Vagina (tissue), 2 donors: Measurements from ENCODE around the gene BPI. TPM values are rescaled to one million over a fixed set of nuclear protein-coding genes. Genes with fewer than 3 reads are reported as not detected.

Experiments used
- DNase-seq, 2 donors: peaks; one replicate each; pipeline ENCODE4 v3.0.0-alpha.2; 2017; ENCODE audit errors: extremely low spot score in 2 of 2
- H3K27ac ChIP-seq: fragments of 200-600 bp; sonication (generic); one replicate; pipeline ENCODE4 v1.5.1; 2019
- H3K27me3 ChIP-seq: fragments of 200-600 bp; sonication (generic); one replicate; pipeline ENCODE4 v1.5.1; 2019
- H3K36me3 ChIP-seq, 2 donors: fragments of 200-600 bp; sonication (generic); one replicate each; pipeline ENCODE4 v1.5.1; 2017 to 2019
- H3K4me1 ChIP-seq: fragments of 200-600 bp; sonication (generic); one replicate; pipeline ENCODE4 v1.5.1; 2019
- H3K4me3 ChIP-seq, 2 donors: fragments of 200-600 bp; sonication (generic); 1 replicate in 1 of 2; 2 replicates in 1 of 2; pipeline ENCODE4 v1.5.1; 2016 to 2019
- H3K9me3 ChIP-seq: fragments of 200-600 bp; sonication (generic); one replicate; pipeline ENCODE4 v1.5.1; 2019
- POLR2A ChIP-seq, 2 donors: fragments of 450-650 bp; IDR thresholded peaks; one replicate each; pipeline ENCODE4 v1.6.1; 2017; ENCODE audit warnings: antibody characterized with exemption in 2 of 2, mild to moderate bottlenecking in 2 of 2, moderate library complexity in 2 of 2
- POLR2AphosphoS5 ChIP-seq, 2 donors: sonication (generic); formaldehyde crosslinking; IDR thresholded peaks; one replicate each; pipeline ENCODE4 v1.9.0; 2017; ENCODE audit warnings: antibody characterized with exemption in 2 of 2, mild to moderate bottlenecking in 2 of 2, low read depth in 1 of 2; ENCODE audit not compliant: insufficient read depth in 1 of 2
- intact Hi-C: fragments of 100-400 bp; cut with DNase I; formaldehyde crosslinking; loops from one replicate; pipeline ENCODE4 v1.15.1; 2023
- total RNA-seq: library from RNA; depleted of rRNA; stranded (reverse); fragments of >200 nt; gene quantifications from one replicate; pipeline ENCODE4 v1.2.3, GENCODE V29; 2016
- TF ChIP-seq, protein P1 (sequence below), 3 experiments: fragments of 450-650 bp in 2 of 3; fragments of 200-600 bp in 1 of 3; sonication (generic) in 1 of 3; IDR thresholded peaks; one replicate each; pipeline ENCODE4 v1.5.1; 2017 to 2019; ENCODE audit warnings: antibody characterized with exemption in 3 of 3, mild to moderate bottlenecking in 2 of 3, moderate library complexity in 2 of 3

BPI gene
- total RNA-seq, 1 donor from 2014 or later = not detected

DNA sequence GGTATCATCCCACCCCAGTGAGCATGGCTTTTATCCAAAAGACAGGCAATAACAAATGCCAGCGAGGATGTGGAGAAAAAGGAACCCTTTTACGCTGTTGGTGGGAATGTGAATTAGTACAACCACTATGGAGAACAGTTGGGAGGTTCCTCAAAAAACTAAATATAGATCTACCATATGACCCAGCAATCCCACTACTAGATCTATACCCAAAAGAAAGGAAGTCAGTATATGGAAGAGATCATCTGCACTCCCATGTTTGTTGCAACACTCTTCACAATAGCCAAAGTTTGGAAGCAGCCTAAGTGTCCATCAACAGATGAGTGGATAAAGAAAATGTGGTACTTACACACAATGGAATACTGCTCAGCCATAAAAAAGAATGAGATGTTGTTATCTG, 37.5 kb upstream of the BPI start:
- peaks cover 7% of the 10 kb centered on the region for H3K4me1 ChIP-seq
- H3K4me3 ChIP-seq = no peak overlapping the region
- no peaks in the 10 kb centered on the region for H3K36me3 ChIP-seq
- H3K9me3 ChIP-seq = no peaks in the 10 kb centered on the region
- no peaks in the 10 kb centered on the region for H3K27me3 ChIP-seq
- intact Hi-C loops = no loop called here
- H3K27ac ChIP-seq = no peak overlapping the region
- TF ChIP-seq, protein P1, sequence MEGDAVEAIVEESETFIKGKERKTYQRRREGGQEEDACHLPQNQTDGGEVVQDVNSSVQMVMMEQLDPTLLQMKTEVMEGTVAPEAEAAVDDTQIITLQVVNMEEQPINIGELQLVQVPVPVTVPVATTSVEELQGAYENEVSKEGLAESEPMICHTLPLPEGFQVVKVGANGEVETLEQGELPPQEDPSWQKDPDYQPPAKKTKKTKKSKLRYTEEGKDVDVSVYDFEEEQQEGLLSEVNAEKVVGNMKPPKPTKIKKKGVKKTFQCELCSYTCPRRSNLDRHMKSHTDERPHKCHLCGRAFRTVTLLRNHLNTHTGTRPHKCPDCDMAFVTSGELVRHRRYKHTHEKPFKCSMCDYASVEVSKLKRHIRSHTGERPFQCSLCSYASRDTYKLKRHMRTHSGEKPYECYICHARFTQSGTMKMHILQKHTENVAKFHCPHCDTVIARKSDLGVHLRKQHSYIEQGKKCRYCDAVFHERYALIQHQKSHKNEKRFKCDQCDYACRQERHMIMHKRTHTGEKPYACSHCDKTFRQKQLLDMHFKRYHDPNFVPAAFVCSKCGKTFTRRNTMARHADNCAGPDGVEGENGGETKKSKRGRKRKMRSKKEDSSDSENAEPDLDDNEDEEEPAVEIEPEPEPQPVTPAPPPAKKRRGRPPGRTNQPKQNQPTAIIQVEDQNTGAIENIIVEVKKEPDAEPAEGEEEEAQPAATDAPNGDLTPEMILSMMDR (IDR thresholded peaks at IDR 0.05) = no peak
- TF ChIP-seq POLR2AphosphoS5 (IDR thresholded peaks at IDR 0.05; ENCODE audit: insufficient read depth in 1 of 2, low read depth in 1 of 2) (no peak), POLR2A (IDR thresholded peaks at IDR 0.05) (no peak)
- DNase-seq = no peak

DNA sequence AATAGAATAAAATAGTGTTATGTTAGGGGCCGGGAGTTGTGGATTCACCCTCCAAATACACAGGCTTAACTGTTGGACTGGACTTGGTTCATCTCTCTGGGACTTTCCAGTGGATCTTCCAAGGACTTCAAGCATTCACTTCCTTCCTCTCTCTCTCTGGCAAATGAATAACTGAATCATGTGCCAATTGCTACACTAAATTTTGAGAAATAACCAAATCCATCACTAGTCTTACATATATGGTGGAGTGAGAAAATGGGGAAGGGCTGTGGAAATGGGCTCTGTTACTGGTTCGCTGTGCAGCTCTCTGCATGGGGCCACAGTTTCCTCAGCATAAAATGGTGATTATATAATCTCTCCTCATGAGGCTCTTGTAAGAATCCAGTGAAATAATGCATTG, 36.7 kb upstream of the BPI start:
- H3K36me3 ChIP-seq = no peaks in the 10 kb centered on the region
- no peak for DNase-seq
- no peaks in the 10 kb centered on the region for H3K27me3 ChIP-seq
- intact Hi-C loops = no loop called here
- no peaks in the 10 kb centered on the region for H3K9me3 ChIP-seq
- peaks cover 14% of the 10 kb centered on the region for H3K4me1 ChIP-seq
- H3K27ac ChIP-seq = no peak overlapping the region
- H3K4me3 ChIP-seq = no peak overlapping the region
- TF ChIP-seq POLR2A (IDR thresholded peaks at IDR 0.05) (no peak), POLR2AphosphoS5 (IDR thresholded peaks at IDR 0.05; ENCODE audit: insufficient read depth in 1 of 2, low read depth in 1 of 2) (no peak)
- TF ChIP-seq, protein P1 (IDR thresholded peaks at IDR 0.05) = no peak

DNA sequence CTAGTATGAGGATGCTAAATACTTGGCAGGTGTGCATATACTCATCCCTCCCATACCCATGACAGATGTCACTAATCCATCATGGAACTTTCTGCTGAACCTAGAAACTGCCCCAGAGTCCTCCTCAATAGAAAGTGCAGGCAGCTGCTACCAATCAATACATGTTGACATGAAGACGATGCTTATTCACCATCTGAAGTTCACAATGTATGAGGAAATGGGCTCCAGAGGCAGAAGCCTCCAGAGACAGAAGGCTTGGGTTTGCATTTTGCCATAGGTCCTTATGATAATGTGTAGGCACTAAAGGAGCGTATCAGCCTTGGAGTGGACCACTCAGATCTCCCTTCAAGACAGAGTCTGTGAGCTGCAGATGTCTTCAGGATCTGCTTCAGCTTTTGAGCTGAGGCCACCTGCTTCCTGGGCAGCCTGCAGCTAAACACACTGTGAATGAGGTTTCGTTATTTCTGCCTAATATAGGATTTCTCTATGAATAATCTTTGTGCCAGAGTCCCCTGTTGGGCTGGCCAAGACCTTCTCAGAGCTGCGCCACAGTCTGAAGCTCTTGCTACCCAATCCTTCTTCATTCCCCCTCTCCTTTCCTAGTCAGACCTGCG, 35.9 kb upstream of the BPI start:
- intact Hi-C loops = no loop called here
- DNase-seq = no peak
- H3K9me3 ChIP-seq = no peaks in the 10 kb centered on the region
- H3K36me3 ChIP-seq = no peaks in the 10 kb centered on the region
- no peaks in the 10 kb centered on the region for H3K27me3 ChIP-seq
- peaks cover 14% of the 10 kb centered on the region for H3K4me1 ChIP-seq
- TF ChIP-seq, protein P1 (IDR thresholded peaks at IDR 0.05) = no peak
- TF ChIP-seq POLR2A (IDR thresholded peaks at IDR 0.05) = no peak
- no peak for TF ChIP-seq POLR2AphosphoS5 (IDR thresholded peaks at IDR 0.05; ENCODE audit: insufficient read depth in 1 of 2, low read depth in 1 of 2)
- H3K4me3 ChIP-seq = no peak overlapping the region
- no peak overlapping the region for H3K27ac ChIP-seq

DNA sequence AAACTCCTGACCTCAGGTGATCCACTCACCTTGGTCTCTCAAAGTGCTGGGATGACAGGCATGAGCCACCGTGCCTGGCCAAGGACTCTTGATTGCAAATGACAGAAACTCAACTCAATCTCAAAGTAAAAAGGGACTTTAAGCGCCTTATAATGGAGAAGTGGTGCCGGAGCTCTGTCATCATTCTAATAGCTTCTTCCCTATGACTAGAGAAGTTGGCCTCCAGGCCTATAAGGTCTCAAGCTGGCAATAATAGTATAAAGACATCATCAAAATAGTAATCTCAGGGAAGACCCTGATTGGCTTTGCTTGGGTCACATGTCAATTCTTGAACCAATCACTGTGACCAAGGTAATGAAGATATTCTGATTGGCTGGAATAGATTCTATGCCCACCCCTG, 34.9 kb upstream of the BPI start:
- no peak for DNase-seq
- intact Hi-C loops = no loop called here
- Histone ChIP-seq H3K4me1 (peaks cover 14% of the 10 kb centered on the region), H3K27me3 (no peaks in the 10 kb centered on the region), H3K4me3 (no peak overlapping the region), H3K27ac (no peak overlapping the region), H3K36me3 (no peaks in the 10 kb centered on the region), H3K9me3 (no peaks in the 10 kb centered on the region)
- TF ChIP-seq, protein P1 (IDR thresholded peaks at IDR 0.05) = no peak
- TF ChIP-seq POLR2AphosphoS5 (IDR thresholded peaks at IDR 0.05; ENCODE audit: insufficient read depth in 1 of 2, low read depth in 1 of 2) = no peak
- no peak for TF ChIP-seq POLR2A (IDR thresholded peaks at IDR 0.05)

DNA sequence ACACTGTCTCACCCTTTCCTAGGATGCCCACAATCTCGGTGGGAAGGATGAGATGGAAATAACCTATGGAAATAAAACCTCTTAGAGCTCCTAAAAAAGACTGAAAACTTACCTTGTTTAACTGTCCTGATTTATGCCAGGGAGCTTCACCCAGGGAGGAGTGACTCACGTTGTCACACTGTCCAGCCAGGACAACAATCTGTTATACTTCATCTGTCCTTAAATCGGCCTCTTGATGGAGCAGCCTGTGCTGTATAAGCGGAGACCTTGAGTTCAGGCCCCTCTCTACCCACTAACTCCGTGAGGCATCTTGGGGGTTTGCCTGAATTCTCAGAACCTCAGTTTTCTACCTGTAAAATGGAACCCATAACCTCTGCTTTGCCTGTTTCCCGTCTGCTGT, 34.2 kb upstream of the BPI start:
- Histone ChIP-seq H3K27me3 (no peaks in the 10 kb centered on the region), H3K27ac (no peak overlapping the region), H3K4me1 (peaks cover 14% of the 10 kb centered on the region), H3K4me3 (no peak overlapping the region), H3K36me3 (no peaks in the 10 kb centered on the region), H3K9me3 (no peaks in the 10 kb centered on the region)
- TF ChIP-seq POLR2A (IDR thresholded peaks at IDR 0.05) = no peak
- TF ChIP-seq, protein P1 (IDR thresholded peaks at IDR 0.05) = no peak
- intact Hi-C loops = no loop called here
- no peak for DNase-seq
